MM.1S (cell line): ENCODE data around the gene CASQ1.

Source experiments
- DNase-seq: peaks from one replicate; pipeline ENCODE4 v3.0.0-alpha.2; 2015
- H2AFZ ChIP-seq: fragments of 300-600 bp; sonication (generic); 2 replicates; pipeline ENCODE4 v1.6.0; 2016; ENCODE audit warnings: antibody characterized with exemption, low read length
- H3F3A ChIP-seq: fragments of 300-600 bp; sonication (generic); 2 replicates; pipeline ENCODE4 v1.6.1; 2016; ENCODE audit warnings: mild to moderate bottlenecking, antibody characterized with exemption, low read length, moderate library complexity, mixed read lengths; ENCODE audit not compliant: insufficient read depth
- H3K27ac ChIP-seq: fragments of 300-600 bp; sonication (generic); 2 replicates; pipeline ENCODE4 v1.5.1; 2016; ENCODE audit warnings: mild to moderate bottlenecking, low read length
- H3K27me3 ChIP-seq: fragments of 300-600 bp; sonication (generic); replicated peaks from 2 replicates; pipeline ENCODE4 v1.6.0; 2016; ENCODE audit warnings: low read length; ENCODE audit not compliant: insufficient read depth
- H3K36me3 ChIP-seq: fragments of 300-600 bp; sonication (generic); replicated peaks from 2 replicates; pipeline ENCODE4 v1.6.1; 2016; ENCODE audit warnings: mild to moderate bottlenecking, low read length, mixed read lengths; ENCODE audit not compliant: insufficient read depth
- H3K4me1 ChIP-seq: fragments of 300-600 bp; sonication (generic); 2 replicates; pipeline ENCODE4 v1.6.1; 2016; ENCODE audit warnings: low read length, mixed read lengths
- H3K4me2 ChIP-seq: fragments of 300-600 bp; sonication (generic); 2 replicates; pipeline ENCODE4 v1.6.0; 2016; ENCODE audit warnings: low read depth, low read length
- H3K4me3 ChIP-seq: fragments of 300-600 bp; sonication (generic); 2 replicates; pipeline ENCODE4 v1.5.1; 2016; ENCODE audit warnings: low read length, mixed read lengths
- H3K79me2 ChIP-seq: fragments of 300-600 bp; sonication (generic); 2 replicates; pipeline ENCODE4 v1.6.1; 2016; ENCODE audit warnings: mixed run types, low read length, mixed read lengths
- H3K9ac ChIP-seq: fragments of 300-600 bp; sonication (generic); 2 replicates; pipeline ENCODE4 v1.6.1; 2016; ENCODE audit warnings: low read length, mixed read lengths
- H3K9me2 ChIP-seq: fragments of 300-600 bp; sonication (generic); replicated peaks from 2 replicates; pipeline ENCODE4 v1.6.1; 2016; ENCODE audit warnings: mild to moderate bottlenecking, low read length, mixed read lengths; ENCODE audit not compliant: insufficient read depth
- H3K9me3 ChIP-seq: fragments of 300-600 bp; sonication (generic); replicated peaks from 2 replicates; pipeline ENCODE4 v1.6.1; 2016; ENCODE audit warnings: mild to moderate bottlenecking, low read length, mixed read lengths; ENCODE audit not compliant: insufficient read depth
- H4K20me1 ChIP-seq: fragments of 300-600 bp; sonication (generic); 2 replicates; pipeline ENCODE4 v1.6.1; 2016; ENCODE audit warnings: mild to moderate bottlenecking, low read length, moderate library complexity, mixed read lengths; ENCODE audit not compliant: insufficient read depth
- CTCF ChIP-seq: fragments of 300-600 bp; sonication (generic); IDR thresholded peaks from 2 replicates; pipeline ENCODE4 v1.5.1; 2016; ENCODE audit warnings: antibody characterized with exemption, low read length, mixed read lengths
- EZH2 ChIP-seq: fragments of 300-600 bp; sonication (generic); optimal IDR thresholded peaks from 2 replicates; pipeline ENCODE3; 2017; ENCODE audit warnings: low read depth, mild to moderate bottlenecking, antibody characterized with exemption, low read length, mixed read lengths
- EZH2phosphoT487 ChIP-seq: fragments of 300-600 bp; sonication (generic); IDR thresholded peaks from 2 replicates; pipeline ENCODE4 v1.6.1; 2018; ENCODE audit warnings: antibody characterized with exemption, low read length

Gene CASQ1

GRCh38 chr1:160220301-160220700, 29.9 kb downstream of the CASQ1 start:
- Histone ChIP-seq H4K20me1 (no peaks in the 10 kb centered on the region), H3K4me1 (no peaks in the 10 kb centered on the region), H3K36me3 (peaks cover 12% of the 10 kb centered on the region)

GRCh38 chr1:160221089-160221488, 30.7 kb downstream of the CASQ1 start:
- TF ChIP-seq EZH2 (no peak), EZH2phosphoT487 (no peak), CTCF (no peak)
- Histone ChIP-seq H4K20me1 (no peaks in the 10 kb centered on the region), H3K9me2 (no peaks in the 10 kb centered on the region), H3K27me3 (no peaks in the 10 kb centered on the region), H2AFZ (no peak overlapping the region), H3K9ac (no peak overlapping the region), H3K4me1 (no peaks in the 10 kb centered on the region), H3K4me2 (no peak overlapping the region), H3K79me2 (no peaks in the 10 kb centered on the region), H3K9me3 (no peaks in the 10 kb centered on the region), H3F3A (no peaks in the 10 kb centered on the region), H3K4me3 (no peak overlapping the region), H3K27ac (no peak overlapping the region), H3K36me3 (peaks cover 15% of the 10 kb centered on the region)
- DNase-seq: no peak

More at GRCh38 chr1:160220301-160220700, 29.9 kb downstream of the CASQ1 start:
- Histone ChIP-seq H3K4me3 (no peak overlapping the region), H3F3A (no peaks in the 10 kb centered on the region), H3K27me3 (no peaks in the 10 kb centered on the region), H3K9ac (no peak overlapping the region), H3K4me2 (no peak overlapping the region), H3K27ac (no peak overlapping the region), H3K9me3 (no peaks in the 10 kb centered on the region), H3K9me2 (no peaks in the 10 kb centered on the region), H2AFZ (no peak overlapping the region), H3K79me2 (no peaks in the 10 kb centered on the region)
- no peak for DNase-seq
- no peak for TF ChIP-seq EZH2phosphoT487
- TF ChIP-seq EZH2: no peak
- no peak for TF ChIP-seq CTCF

- Histone ChIP-seq H3F3A (peaks cover 4% of the 10 kb centered on the region; the same call in 1 of the 2 replicates), H3K9me2 (no peaks in the 10 kb centered on the region), H3K27me3 (no peaks in the 10 kb centered on the region), H4K20me1 (no peaks in the 10 kb centered on the region), H3K36me3 (peaks cover 15% of the 10 kb centered on the region), H3K9ac (no peak overlapping the region), H3K4me2 (no peak overlapping the region), H2AFZ (no peak overlapping the region), H3K27ac (no peak overlapping the region), H3K9me3 (no peaks in the 10 kb centered on the region), H3K4me1 (peaks cover 10% of the 10 kb centered on the region), H3K79me2 (no peaks in the 10 kb centered on the region), H3K4me3 (no peak overlapping the region)
- TF ChIP-seq CTCF (no peak), EZH2 (no peak), EZH2phosphoT487 (no peak)
- no peak for DNase-seq
Observed at GRCh38 chr1:160222546-160222945, 32.2 kb downstream of the CASQ1 start.
